Epithelial cell of proximal tubule (primary cell): ENCODE data around the gene THAP10. TPM values are rescaled to one million over a fixed set of nuclear protein-coding genes. Genes with fewer than 3 reads are reported as not detected.
"Not testable (repeated sequence)": the region's sequence is repeated elsewhere in the genome, so short reads cannot be mapped to it uniquely, and the experiment has no call there.

Source experiments
- DNase-seq: peaks from one replicate; pipeline ENCODE4 v3.0.0-alpha.2; 2011; ENCODE audit warnings: low read depth
- H3K4me3 ChIP-seq: 2 replicates; pipeline ENCODE4 v1.5.1; 2011; ENCODE audit warnings: low read depth, mild to moderate bottlenecking, low read length
- CTCF ChIP-seq: conservative IDR thresholded peaks from 2 replicates; pipeline ENCODE4 v1.5.1; 2012; ENCODE audit warnings: low read depth, mild to moderate bottlenecking, low read length
- total RNA-seq: library from RNA; depleted of rRNA; stranded (reverse); fragments of >200 nt; gene quantifications from 2 replicates; pipeline ENCODE4 v1.2.3, GENCODE V29; 2015

The THAP10 gene
- total RNA-seq, 1 donor from 2014 or later: 9.1 TPM

DNA sequence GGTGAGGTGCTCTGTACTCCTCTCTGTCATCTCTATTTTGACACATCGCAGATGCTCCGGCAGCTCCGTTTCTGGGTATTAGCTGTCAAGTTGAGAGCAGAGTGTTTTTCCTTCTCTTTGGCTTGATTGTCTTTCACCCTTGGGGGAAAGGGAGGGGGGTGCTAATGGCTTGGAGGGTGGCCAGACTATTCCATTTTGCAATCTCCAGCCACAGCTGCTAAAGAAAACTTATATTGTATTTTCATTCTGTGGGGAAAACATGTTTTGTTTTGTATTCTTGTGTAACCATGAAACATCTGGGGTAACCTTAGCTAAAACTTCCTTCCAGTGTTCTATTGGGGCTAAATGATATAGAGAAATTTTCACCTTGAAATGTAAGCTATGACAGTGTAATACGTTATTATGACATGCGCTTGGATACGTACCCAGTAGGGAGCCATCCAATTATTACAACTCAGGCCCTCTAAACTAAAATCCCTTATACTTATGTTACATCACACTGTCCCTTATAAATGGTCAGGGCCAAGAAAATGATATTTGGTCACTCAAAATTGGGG is 24.2 kb downstream of the THAP10 start:
- H3K4me3 ChIP-seq: no peak overlapping the region
- TF ChIP-seq CTCF: no peak
- DNase-seq: no peak

DNA sequence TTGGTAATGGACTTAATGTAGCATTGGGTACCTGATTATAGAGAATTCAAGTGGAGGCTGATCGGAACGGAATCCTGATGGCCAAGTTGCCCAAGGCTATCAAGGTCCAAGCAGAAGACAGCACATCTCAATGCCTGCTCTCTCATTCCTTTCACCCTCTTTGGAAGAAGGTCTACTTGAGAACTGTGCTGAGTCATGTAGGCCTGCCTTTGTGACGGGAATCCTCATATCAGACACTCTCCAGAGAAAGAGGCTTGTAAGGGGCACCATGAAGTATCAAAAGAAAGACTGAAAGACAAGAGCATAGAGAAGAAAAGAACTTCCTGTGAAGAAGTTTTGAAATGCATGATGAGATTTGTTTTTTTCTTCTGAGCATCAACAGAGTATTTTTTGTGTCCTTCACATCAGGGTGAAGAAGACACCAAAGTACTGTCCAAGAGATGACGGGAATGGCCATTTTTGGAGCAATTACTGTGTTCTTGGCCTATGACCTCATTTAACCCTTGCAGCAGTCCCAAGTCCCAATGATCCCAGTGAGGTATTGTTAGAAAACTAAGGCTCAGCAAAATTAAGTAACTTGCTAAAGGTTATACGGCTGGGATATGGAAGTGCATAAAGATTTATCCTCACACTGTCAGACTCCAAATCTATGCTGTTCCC is 25.1 kb downstream of the THAP10 start:
- no peak for TF ChIP-seq CTCF
- DNase-seq: no peak
- H3K4me3 ChIP-seq: no peak overlapping the region

DNA sequence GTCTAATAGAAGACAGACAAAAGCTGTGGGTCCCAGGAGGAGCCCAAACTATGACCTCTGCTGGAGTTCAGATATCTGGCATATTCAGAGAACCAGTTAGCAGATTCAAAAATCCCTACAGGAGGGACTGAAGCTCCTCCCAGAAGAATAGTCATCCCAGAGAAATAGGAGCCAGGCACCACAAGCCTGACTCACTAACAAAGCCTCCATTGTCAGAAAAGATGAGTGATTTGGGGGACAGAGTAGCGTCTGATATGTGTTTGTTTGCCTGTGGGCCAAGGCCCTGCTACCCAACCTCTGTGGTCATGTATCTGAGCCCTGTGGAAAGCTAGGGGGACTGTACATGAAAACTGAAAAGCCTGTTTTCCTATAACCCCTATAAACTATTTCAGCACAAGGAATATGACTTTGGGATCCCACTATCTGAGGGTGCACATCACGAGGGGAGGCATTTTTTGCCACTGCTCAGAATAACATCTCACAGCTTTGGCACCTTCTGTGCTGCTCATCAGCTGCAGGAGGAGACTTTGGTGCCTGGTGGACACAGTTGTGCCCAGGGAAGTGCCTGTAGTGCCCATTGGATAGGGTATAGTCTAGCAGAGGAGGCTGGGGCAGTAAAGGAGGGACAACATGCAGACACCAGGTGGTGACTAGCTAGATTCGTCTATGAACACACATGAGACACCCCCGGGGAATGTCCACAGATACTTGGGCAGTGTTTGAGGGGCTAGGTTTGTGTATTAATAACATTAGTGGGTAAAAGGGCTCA is 28.6 kb downstream of the THAP10 start:
- no peak for TF ChIP-seq CTCF
- no peak for DNase-seq
- no peak overlapping the region for H3K4me3 ChIP-seq

DNA sequence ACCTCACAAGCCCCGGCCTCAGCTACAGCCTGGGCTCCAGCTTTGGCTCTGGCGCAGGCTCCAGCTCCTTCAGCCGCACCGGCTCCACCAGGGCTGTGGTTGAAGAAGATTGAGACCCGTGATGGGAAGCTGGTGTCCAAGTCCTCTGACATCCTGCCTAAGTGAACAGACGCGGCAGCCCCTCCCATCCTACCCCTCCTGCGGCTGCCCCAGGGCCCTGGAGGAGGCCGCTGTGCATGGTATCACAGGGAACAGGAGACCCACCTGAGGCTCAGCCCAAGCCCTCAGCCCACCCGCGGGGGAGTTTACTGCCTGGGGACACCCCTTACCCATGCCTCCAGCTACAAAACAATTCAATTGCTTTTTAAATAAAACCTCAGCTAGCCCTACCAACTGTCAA is 32.2 kb downstream of the THAP10 start:
- DNase-seq: no peak
- TF ChIP-seq CTCF: no peak
- no peak overlapping the region for H3K4me3 ChIP-seq

GRCh38 chr15:70859322-70859908 is 32.8 kb downstream of the THAP10 start:
- TF ChIP-seq CTCF: no peak
- no peak for DNase-seq
- no peak overlapping the region for H3K4me3 ChIP-seq

DNA sequence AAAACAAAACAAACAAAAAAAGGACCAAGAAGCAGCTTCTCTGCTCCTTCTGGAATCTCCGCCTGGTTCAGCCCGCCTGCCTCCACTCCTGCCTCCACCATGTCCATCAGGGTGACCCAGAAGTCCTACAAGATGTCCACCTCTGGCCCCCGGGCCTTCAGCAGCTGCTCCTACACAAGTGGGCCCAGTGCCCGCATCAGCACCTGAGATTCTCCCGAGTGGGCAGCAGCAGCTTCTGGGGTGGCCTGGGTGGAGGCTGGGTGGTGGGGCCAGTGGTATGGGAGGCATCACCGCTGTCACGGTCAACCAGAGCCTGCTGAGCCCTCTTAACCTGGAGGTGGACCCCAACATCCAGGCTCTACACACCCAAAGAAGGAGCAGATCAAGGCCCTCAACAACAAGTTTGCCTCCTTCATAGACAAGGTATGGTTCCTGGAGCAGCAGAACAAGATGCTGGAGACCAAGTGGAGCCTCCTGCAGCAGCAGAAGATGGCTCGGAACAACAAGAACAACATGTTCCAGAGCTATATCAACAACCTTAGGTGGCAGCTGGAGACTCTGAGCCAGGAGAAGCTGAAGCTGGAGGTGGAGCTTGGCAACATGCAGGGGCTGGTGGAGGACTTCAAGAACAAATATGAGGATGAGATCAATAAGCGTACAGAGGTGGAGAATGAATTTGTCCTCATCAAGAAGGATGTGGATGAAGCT is 33.5 kb downstream of the THAP10 start:
- not testable (repeated sequence) for H3K4me3 ChIP-seq, DNase-seq
